HG03575 (cell line): ENCODE measurements around the gene CS.

Experiments
- ATAC-seq: cut with Tn5 transposase; IDR thresholded peaks from one replicate; pipeline ENCODE4 v1.9.1; 2021; ENCODE audit not compliant: unreplicated experiment, insufficient number of reproducible peaks, low FRiP score; ENCODE audit errors: extremely low read depth

The CS gene

GRCh38 chr12:56257491-56258067 lies 42.6 kb downstream of the CS start:
- no peak for ATAC-seq

GRCh38 chr12:56257071-56257470 lies 43.1 kb downstream of the CS start:
- no peak for ATAC-seq

GRCh38 chr12:56256326-56256960 lies 43.7 kb downstream of the CS start:
- no peak for ATAC-seq

GRCh38 chr12:56255671-56256070 lies 44.5 kb downstream of the CS start:
- no peak for ATAC-seq

GRCh38 chr12:56253091-56253490 lies 47.0 kb downstream of the CS start:
- no peak for ATAC-seq

- ATAC-seq, result no peak
Measured at GRCh38 chr12:56252649-56253048, 47.5 kb downstream of the CS start.

- no peak for ATAC-seq
Measured at GRCh38 chr12:56248711-56249110, 51.4 kb downstream of the CS start.

GRCh38 chr12:56247923-56248322 lies 52.2 kb downstream of the CS start:
- no peak for ATAC-seq

- ATAC-seq, result no peak
Measured at GRCh38 chr12:56244494-56244893, 55.6 kb downstream of the CS start.

GRCh38 chr12:56243731-56244181 lies 56.4 kb downstream of the CS start:
- ATAC-seq, result no peak

GRCh38 chr12:56242986-56243385 lies 57.1 kb downstream of the CS start:
- no peak for ATAC-seq

GRCh38 chr12:56241424-56242303 lies 58.5 kb downstream of the CS start:
- no peak for ATAC-seq

- ATAC-seq, result no peak
Measured at GRCh38 chr12:56237552-56237951, 62.6 kb downstream of the CS start.

GRCh38 chr12:56236985-56237384 lies 63.1 kb downstream of the CS start:
- no peak for ATAC-seq

- ATAC-seq, result no peak
Measured at GRCh38 chr12:56236091-56236490, 64.0 kb downstream of the CS start.

GRCh38 chr12:56234746-56235436 lies 65.2 kb downstream of the CS start:
- ATAC-seq, result no peak

- ATAC-seq, result no peak
Measured at GRCh38 chr12:56231184-56231582, 68.9 kb downstream of the CS start.

- no peak for ATAC-seq
Measured at GRCh38 chr12:56230432-56231183, 69.5 kb downstream of the CS start.

GRCh38 chr12:56229916-56230431 lies 70.2 kb downstream of the CS start, which contains the start of gene SLC39A5:
Gene SLC39A5 (plus strand): TSS chr12:56230051. CDS start chr12:56231275, 1,224 bp downstream.
- no peak for ATAC-seq
